AG04449 (cell line): Measurements from ENCODE around the gene DAND5.

Experiments
- CTCF ChIA-PET: fragments of 350-600 bp; formaldehyde crosslinking; extraction: SDS; loops from one replicate; lab custom pipeline; 2021; ENCODE audit warnings: antibody characterized with exemption; lab: Yijun Ruan, JAX
- POLR2A ChIA-PET: fragments of 400-600, 350-600 bp; formaldehyde crosslinking; extraction: SDS; loops from one replicate; lab custom pipeline; 2020; ENCODE audit warnings: antibody characterized with exemption, inconsistent platforms; lab: Yijun Ruan, JAX
- DNase-seq: peaks from one replicate; pipeline ENCODE4 v3.0.0-alpha.2; 2010; ENCODE audit warnings: low read depth, low spot score
- H3K4me3 ChIP-seq: 2 replicates; pipeline ENCODE4 v1.5.1; 2011; ENCODE audit warnings: low read depth, mild to moderate bottlenecking, control low read depth, low read length
- TF ChIP-seq, protein P1 (sequence below): IDR thresholded peaks from one replicate; pipeline ENCODE4 v1.5.1; 2011; ENCODE audit warnings: mild to moderate bottlenecking, moderate library complexity, low read length, control low read depth, inconsistent platforms; ENCODE audit not compliant: insufficient read depth; ENCODE audit errors: missing control alignments

The DAND5 gene

DNA sequence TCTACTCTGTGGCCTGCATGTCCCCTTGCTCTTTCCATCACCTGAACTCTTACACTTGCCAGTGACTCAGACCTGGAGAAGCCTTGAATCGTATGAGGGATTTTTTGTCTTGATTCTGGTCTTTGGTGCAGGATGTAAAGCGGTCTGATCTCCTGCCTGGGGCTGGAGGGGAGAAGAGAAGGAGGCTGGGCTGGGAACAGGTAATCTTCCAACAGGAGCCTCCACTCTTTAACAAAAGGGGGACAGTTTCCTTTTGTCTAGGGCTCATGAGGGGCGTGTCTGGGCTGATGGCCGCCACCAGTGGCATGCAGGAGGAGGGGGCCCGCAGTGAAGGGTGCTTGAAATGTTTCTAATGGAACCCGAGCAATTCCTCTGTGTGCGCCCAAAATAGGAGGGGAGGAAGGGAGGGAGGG lies 50.6 kb downstream of the DAND5 start:
- no peak overlapping the region for H3K4me3 ChIP-seq
- ChIA-PET CTCF (interaction anchor here (15.0 kb wide), 1 partner anchor 40 kb away, joined by 427 read pairs; no protein-coding TSS in a partner anchor), POLR2A (no interaction called here)
- DNase-seq, result no peak
- TF ChIP-seq, protein P1, sequence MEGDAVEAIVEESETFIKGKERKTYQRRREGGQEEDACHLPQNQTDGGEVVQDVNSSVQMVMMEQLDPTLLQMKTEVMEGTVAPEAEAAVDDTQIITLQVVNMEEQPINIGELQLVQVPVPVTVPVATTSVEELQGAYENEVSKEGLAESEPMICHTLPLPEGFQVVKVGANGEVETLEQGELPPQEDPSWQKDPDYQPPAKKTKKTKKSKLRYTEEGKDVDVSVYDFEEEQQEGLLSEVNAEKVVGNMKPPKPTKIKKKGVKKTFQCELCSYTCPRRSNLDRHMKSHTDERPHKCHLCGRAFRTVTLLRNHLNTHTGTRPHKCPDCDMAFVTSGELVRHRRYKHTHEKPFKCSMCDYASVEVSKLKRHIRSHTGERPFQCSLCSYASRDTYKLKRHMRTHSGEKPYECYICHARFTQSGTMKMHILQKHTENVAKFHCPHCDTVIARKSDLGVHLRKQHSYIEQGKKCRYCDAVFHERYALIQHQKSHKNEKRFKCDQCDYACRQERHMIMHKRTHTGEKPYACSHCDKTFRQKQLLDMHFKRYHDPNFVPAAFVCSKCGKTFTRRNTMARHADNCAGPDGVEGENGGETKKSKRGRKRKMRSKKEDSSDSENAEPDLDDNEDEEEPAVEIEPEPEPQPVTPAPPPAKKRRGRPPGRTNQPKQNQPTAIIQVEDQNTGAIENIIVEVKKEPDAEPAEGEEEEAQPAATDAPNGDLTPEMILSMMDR, result no peak

DNA sequence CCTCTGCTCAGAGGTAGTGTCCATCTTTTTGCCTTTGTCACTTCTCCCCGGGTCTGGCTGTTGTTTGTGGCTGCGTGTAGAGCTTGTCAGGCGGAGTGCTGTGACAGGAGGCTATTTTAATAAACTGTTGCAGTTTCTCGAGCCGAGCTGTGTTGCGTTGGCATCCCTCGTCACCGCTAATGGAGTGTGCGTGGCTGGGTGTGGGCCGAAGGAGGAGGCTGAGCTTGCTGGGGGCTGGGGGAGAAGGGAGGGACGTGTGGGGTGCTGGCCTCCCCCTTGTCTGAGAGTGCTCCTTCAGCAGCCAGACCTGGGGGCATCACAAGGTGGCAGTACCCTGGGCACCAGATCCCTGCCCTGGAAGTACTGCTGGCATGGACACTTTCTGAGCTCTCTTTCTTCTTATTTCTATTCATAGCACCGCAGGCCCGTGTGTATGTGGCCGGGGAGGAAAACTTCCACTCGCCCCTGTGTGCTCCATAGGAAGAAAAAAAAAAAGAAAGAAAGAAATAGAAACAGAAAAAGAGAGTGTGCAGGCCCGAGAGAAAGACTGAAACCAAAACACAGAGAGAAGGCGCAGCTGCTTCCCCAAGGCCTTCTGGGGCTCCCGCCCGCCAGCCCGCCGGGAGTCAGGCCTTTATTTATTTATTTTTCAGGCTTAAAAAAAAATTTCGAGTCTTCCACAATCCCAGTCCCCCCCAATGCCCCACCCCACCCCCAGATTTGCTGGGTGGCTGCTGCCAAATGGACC lies 52.9 kb downstream of the DAND5 start:
- POLR2A ChIA-PET, result interaction anchor here (0.7 to 2.5 kb wide), 6 partner anchors 9 to 39 kb away, joined by 3 to 18 read pairs (median 5); no protein-coding TSS in a partner anchor
- no peak for DNase-seq
- H3K4me3 ChIP-seq, result peak overlapping the region; percentile 65
- TF ChIP-seq, protein P1, result no peak
- CTCF ChIA-PET, result interaction anchor here (0.7 to 15.0 kb wide), 10 partner anchors 9 to 72 kb away, joined by 3 to 427 read pairs (median 4); no protein-coding TSS in a partner anchor

DNA sequence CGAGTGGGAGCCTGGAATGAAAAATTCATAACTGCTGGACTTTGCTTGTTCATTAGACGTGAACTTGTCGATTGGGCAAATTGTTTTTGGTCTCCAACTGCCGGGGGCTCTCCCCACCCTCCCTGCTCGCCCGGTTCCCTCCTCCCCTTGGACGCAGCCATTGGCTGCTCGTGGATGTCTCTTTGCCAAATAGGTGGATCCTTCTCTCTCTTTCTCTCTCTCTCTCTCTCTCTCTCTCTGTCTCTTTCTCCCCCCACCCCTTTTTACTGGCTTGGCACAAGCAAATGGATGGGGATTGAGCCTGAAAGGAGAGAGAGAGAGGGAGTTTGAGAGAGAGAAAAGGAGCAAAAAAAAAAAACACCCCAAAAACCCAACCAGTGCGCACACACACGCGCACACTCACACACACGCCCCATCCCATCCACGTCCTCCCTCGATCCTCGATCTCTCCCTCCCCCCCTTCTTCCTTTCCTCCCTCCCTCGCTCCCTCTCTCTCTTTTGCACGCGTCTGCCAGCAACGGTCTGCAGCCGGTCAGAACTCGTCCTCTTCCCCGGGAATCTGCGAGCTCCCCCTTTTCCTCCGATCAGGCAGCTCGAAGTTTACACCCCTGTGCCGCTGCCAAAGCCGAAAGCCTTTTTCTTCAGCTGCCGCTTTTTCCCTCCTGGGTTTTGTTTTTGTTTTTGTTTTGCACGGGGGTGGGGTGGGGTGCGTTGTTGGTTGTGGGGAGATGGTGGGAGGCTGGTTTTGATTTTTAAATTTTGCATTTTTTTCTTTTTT lies 53.7 kb downstream of the DAND5 start:
- TF ChIP-seq, protein P1, result no peak
- ChIA-PET POLR2A (interaction anchor here (0.6 to 2.5 kb wide), 4 partner anchors 10 to 83 kb away, joined by 3 to 18 read pairs (median 8); no protein-coding TSS in a partner anchor), CTCF (interaction anchor here (0.9 to 15.0 kb wide), 5 partner anchors 9 to 71 kb away, joined by 4 to 427 read pairs (median 15); no protein-coding TSS in a partner anchor)
- DNase-seq, result peak; percentile 88
- peak overlapping the region; percentile 65 for H3K4me3 ChIP-seq

DNA sequence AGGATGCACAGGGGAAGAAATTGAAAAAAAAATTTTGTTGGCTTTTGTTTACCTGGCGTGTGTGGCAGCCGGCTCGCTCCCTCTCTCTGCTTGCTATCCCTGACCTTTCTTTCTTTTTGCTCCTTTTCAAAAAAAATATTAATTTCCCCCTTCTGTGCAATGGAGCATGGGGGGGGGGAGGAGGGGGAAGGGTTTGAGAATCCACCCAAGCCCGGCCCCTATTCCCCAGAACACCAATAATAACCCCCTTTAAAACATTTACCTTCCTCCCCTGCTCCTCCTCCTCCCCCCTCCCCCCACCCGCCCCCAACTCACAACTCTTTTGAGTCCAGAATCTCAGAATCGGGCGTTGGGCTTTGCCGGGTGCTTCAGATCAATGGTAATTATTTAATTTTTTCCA lies 54.3 kb downstream of the DAND5 start:
- TF ChIP-seq, protein P1, result no peak
- H3K4me3 ChIP-seq, result peak overlapping the region; percentile 65
- DNase-seq, result no peak
- CTCF ChIA-PET, result interaction anchor here (1.1 to 15.0 kb wide), 3 partner anchors 8 to 37 kb away, joined by 3 to 427 read pairs (median 56); no protein-coding TSS in a partner anchor
- POLR2A ChIA-PET, result interaction anchor here (0.6 to 2.5 kb wide), 3 partner anchors 10 to 82 kb away, joined by 3 to 18 read pairs (median 6); no protein-coding TSS in a partner anchor
